CD1c-positive myeloid dendritic cell (primary cell): ENCODE data around the gene BRD8.

Source experiments
- DNase-seq: peaks from one replicate; pipeline ENCODE4 v3.0.0-alpha.2; 2016; ENCODE audit errors: extremely low spot score

Gene BRD8

GRCh38 chr5:138102454-138103318 is 75.7 kb downstream of the BRD8 start:
- peak; percentile 25 for DNase-seq

GRCh38 chr5:138096997-138097828 is 81.2 kb downstream of the BRD8 start:
- no peak for DNase-seq

GRCh38 chr5:138096363-138096762 is 82.1 kb downstream of the BRD8 start:
- no peak for DNase-seq

- no peak for DNase-seq
Observed at GRCh38 chr5:138095100-138095907, 83.1 kb downstream of the BRD8 start.

GRCh38 chr5:138093036-138093435 is 85.4 kb downstream of the BRD8 start:
- no peak for DNase-seq

- DNase-seq: no peak
Observed at GRCh38 chr5:138092301-138092700, 86.1 kb downstream of the BRD8 start.

- no peak for DNase-seq
Observed at GRCh38 chr5:138091685-138092084, 86.7 kb downstream of the BRD8 start.
